ENCODE data around the gene NBPF11. TPM values are rescaled to one million over a fixed set of nuclear protein-coding genes. Genes with fewer than 3 reads are reported as not detected.
"Not testable (repeated sequence)": the region's sequence is repeated elsewhere in the genome, so short reads cannot be mapped to it uniquely, and the experiment has no call there.

Gene NBPF11
- total RNA-seq, 1 donor from 2014 or later: 8.3 TPM

- H3K4me1 Mint-ChIP-seq (ENCODE audit: low read depth, unreplicated experiment); H3K36me3 ChIP-seq (ENCODE audit: insufficient read depth, low read length); H3K4me1 ChIP-seq (ENCODE audit: insufficient read depth, low read length); H4K20me1 ChIP-seq (ENCODE audit: insufficient read depth, low read length); H3K79me2 ChIP-seq (ENCODE audit: insufficient read depth, low read length); H3K27me3 Mint-ChIP-seq (ENCODE audit: low read depth, unreplicated experiment); H2AFZ ChIP-seq (ENCODE audit: low read depth, low read length); H3K27me3 ChIP-seq (ENCODE audit: insufficient read depth, low read length); H3K27ac ChIP-seq (ENCODE audit: low read depth, low read length); H3K36me3 Mint-ChIP-seq (ENCODE audit: low read depth, unreplicated experiment); FAIRE-seq; H3K9me3 ChIP-seq (ENCODE audit: insufficient read depth, low read depth, low read length); H3K9me3 Mint-ChIP-seq (ENCODE audit: unreplicated experiment): not testable (repeated sequence)
- peak overlapping the region; percentile 78 for H3K27ac Mint-ChIP-seq (ENCODE audit: unreplicated experiment)
- Histone ChIP-seq H3K4me2 (ENCODE audit: low read length) (peak overlapping the region; percentile 84), H3K9ac (ENCODE audit: low read length) (peak overlapping the region; percentile 80), H3K4me3 (ENCODE audit: insufficient read depth, low read depth, low read length) (peak overlapping the region; percentile 60)
- peak overlapping the region; percentile 94 for H3K4me3 Mint-ChIP-seq (ENCODE audit: unreplicated experiment)
- DNase-seq (ENCODE audit: low read depth): peak; percentile 31
Observed at GRCh38 chr1:148150945-148151344, 1.1 kb downstream of the NBPF11 start.

DNA sequence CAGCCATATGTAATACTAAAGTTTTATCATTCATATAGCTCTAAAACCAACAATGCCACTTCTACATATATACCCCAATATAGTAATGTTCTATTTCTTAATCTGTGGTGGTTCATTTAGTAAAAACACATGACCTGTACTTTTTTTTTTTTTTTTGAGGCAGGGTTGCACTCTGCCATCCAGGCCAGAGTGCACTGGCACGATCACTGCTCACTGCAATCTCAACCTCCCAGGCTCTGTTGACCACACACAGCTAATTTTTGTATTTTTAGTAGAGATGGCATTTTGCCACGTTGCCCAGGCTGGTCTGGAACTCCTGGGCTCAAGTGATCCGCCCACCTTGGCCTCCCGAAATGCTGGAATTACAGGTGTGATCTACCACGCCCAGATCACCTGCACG lies 2.1 kb downstream of the NBPF11 start:
- not testable (repeated sequence) for H3K36me3 ChIP-seq (ENCODE audit: insufficient read depth, low read length); H3K27me3 ChIP-seq (ENCODE audit: insufficient read depth, low read length); H3K4me3 Mint-ChIP-seq (ENCODE audit: unreplicated experiment); H3K27me3 Mint-ChIP-seq (ENCODE audit: low read depth, unreplicated experiment); H2AFZ ChIP-seq (ENCODE audit: low read depth, low read length); H3K9me3 Mint-ChIP-seq (ENCODE audit: unreplicated experiment); H3K4me1 ChIP-seq (ENCODE audit: insufficient read depth, low read length); H3K27ac ChIP-seq (ENCODE audit: low read depth, low read length); H4K20me1 ChIP-seq (ENCODE audit: insufficient read depth, low read length); H3K4me1 Mint-ChIP-seq (ENCODE audit: low read depth, unreplicated experiment); H3K9ac ChIP-seq (ENCODE audit: low read length); DNase-seq (ENCODE audit: low read depth); H3K79me2 ChIP-seq (ENCODE audit: insufficient read depth, low read length); H3K4me2 ChIP-seq (ENCODE audit: low read length); FAIRE-seq; H3K9me3 ChIP-seq (ENCODE audit: insufficient read depth, low read depth, low read length); H3K27ac Mint-ChIP-seq (ENCODE audit: unreplicated experiment); H3K36me3 Mint-ChIP-seq (ENCODE audit: low read depth, unreplicated experiment); H3K4me3 ChIP-seq (ENCODE audit: insufficient read depth, low read depth, low read length)

GRCh38 chr1:148149050-148149815 lies 2.8 kb downstream of the NBPF11 start:
- H3K4me3 ChIP-seq (ENCODE audit: insufficient read depth, low read depth, low read length); H3K4me1 ChIP-seq (ENCODE audit: insufficient read depth, low read length): not testable (repeated sequence)

GRCh38 chr1:148147052-148147838 lies 4.8 kb downstream of the NBPF11 start:
- H4K20me1 ChIP-seq (ENCODE audit: insufficient read depth, low read length); H3K36me3 Mint-ChIP-seq (ENCODE audit: low read depth, unreplicated experiment); H3K4me3 Mint-ChIP-seq (ENCODE audit: unreplicated experiment); H3K9me3 ChIP-seq (ENCODE audit: insufficient read depth, low read depth, low read length); H3K27me3 ChIP-seq (ENCODE audit: insufficient read depth, low read length); FAIRE-seq; DNase-seq (ENCODE audit: low read depth); H3K27ac ChIP-seq (ENCODE audit: low read depth, low read length); H3K36me3 ChIP-seq (ENCODE audit: insufficient read depth, low read length); H3K4me1 Mint-ChIP-seq (ENCODE audit: low read depth, unreplicated experiment); H3K9me3 Mint-ChIP-seq (ENCODE audit: unreplicated experiment); H3K4me2 ChIP-seq (ENCODE audit: low read length); H3K27me3 Mint-ChIP-seq (ENCODE audit: low read depth, unreplicated experiment); H3K4me3 ChIP-seq (ENCODE audit: insufficient read depth, low read depth, low read length); H3K79me2 ChIP-seq (ENCODE audit: insufficient read depth, low read length); H2AFZ ChIP-seq (ENCODE audit: low read depth, low read length); H3K4me1 ChIP-seq (ENCODE audit: insufficient read depth, low read length); H3K27ac Mint-ChIP-seq (ENCODE audit: unreplicated experiment); H3K9ac ChIP-seq (ENCODE audit: low read length): not testable (repeated sequence)

More at GRCh38 chr1:148149050-148149815, 2.8 kb downstream of the NBPF11 start:
- not testable (repeated sequence) for H3K9me3 ChIP-seq (ENCODE audit: insufficient read depth, low read depth, low read length); H3K4me1 Mint-ChIP-seq (ENCODE audit: low read depth, unreplicated experiment); H3K79me2 ChIP-seq (ENCODE audit: insufficient read depth, low read length); H4K20me1 ChIP-seq (ENCODE audit: insufficient read depth, low read length); H3K27ac Mint-ChIP-seq (ENCODE audit: unreplicated experiment); H3K27me3 Mint-ChIP-seq (ENCODE audit: low read depth, unreplicated experiment); DNase-seq (ENCODE audit: low read depth); H2AFZ ChIP-seq (ENCODE audit: low read depth, low read length); H3K27me3 ChIP-seq (ENCODE audit: insufficient read depth, low read length); H3K4me3 Mint-ChIP-seq (ENCODE audit: unreplicated experiment); FAIRE-seq; H3K4me2 ChIP-seq (ENCODE audit: low read length); H3K9me3 Mint-ChIP-seq (ENCODE audit: unreplicated experiment); H3K36me3 ChIP-seq (ENCODE audit: insufficient read depth, low read length); H3K27ac ChIP-seq (ENCODE audit: low read depth, low read length); H3K36me3 Mint-ChIP-seq (ENCODE audit: low read depth, unreplicated experiment); H3K9ac ChIP-seq (ENCODE audit: low read length)

DNA sequence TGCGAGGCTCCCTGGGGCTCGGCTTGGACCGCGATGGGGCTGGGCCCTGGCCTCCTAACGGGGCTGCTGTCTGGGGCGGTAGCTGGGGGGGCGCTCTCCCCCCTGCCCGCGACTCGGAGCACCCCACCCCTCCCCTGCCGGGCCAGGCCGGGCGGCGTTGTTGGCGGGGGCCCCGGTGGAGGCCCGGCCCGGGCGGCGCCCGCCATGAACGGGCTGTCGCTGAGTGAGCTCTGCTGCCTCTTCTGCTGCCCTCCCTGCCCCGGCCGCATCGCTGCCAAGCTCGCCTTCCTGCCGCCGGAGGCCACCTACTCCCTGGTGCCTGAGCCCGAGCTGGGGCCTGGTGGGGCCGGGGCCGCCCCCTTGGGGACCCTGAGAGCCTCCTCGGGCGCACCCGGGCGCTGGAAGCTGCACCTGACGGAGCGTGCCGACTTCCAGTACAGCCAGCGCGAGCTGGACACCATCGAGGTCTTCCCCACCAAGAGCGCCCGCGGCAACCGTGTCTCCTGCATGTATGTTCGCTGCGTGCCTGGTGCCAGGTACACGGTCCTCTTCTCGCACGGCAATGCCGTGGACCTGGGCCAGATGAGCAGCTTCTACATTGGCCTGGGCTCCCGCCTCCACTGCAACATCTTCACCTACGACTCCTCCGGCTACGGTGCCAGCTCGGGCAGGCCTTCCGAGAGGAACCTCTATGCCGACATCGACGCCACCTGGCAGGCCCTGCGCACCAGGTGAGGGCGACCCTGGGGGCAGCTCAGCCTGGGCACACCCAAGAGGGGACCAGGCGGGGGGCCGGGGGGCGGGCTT lies 5.7 kb downstream of the NBPF11 start:
- H3K4me3 ChIP-seq (ENCODE audit: insufficient read depth, low read depth, low read length); H3K9me3 Mint-ChIP-seq (ENCODE audit: unreplicated experiment); H3K27ac ChIP-seq (ENCODE audit: low read depth, low read length); H3K27me3 ChIP-seq (ENCODE audit: insufficient read depth, low read length); FAIRE-seq; H3K4me3 Mint-ChIP-seq (ENCODE audit: unreplicated experiment); H3K4me1 Mint-ChIP-seq (ENCODE audit: low read depth, unreplicated experiment); H3K4me2 ChIP-seq (ENCODE audit: low read length); H3K4me1 ChIP-seq (ENCODE audit: insufficient read depth, low read length); H3K9ac ChIP-seq (ENCODE audit: low read length); H3K36me3 Mint-ChIP-seq (ENCODE audit: low read depth, unreplicated experiment); H3K27me3 Mint-ChIP-seq (ENCODE audit: low read depth, unreplicated experiment); H3K79me2 ChIP-seq (ENCODE audit: insufficient read depth, low read length); H2AFZ ChIP-seq (ENCODE audit: low read depth, low read length); H3K9me3 ChIP-seq (ENCODE audit: insufficient read depth, low read depth, low read length); H3K27ac Mint-ChIP-seq (ENCODE audit: unreplicated experiment); H4K20me1 ChIP-seq (ENCODE audit: insufficient read depth, low read length); DNase-seq (ENCODE audit: low read depth); H3K36me3 ChIP-seq (ENCODE audit: insufficient read depth, low read length): not testable (repeated sequence)
